ENCODE results near the gene KRT5. TPM values are rescaled to one million over a fixed set of nuclear protein-coding genes. Genes with fewer than 3 reads are reported as not detected.

KRT5 gene
- total RNA-seq, 5 donors from 2014 or later (not counting 1 experiment from before 2014, with no cell fraction given) = not detected

DNA sequence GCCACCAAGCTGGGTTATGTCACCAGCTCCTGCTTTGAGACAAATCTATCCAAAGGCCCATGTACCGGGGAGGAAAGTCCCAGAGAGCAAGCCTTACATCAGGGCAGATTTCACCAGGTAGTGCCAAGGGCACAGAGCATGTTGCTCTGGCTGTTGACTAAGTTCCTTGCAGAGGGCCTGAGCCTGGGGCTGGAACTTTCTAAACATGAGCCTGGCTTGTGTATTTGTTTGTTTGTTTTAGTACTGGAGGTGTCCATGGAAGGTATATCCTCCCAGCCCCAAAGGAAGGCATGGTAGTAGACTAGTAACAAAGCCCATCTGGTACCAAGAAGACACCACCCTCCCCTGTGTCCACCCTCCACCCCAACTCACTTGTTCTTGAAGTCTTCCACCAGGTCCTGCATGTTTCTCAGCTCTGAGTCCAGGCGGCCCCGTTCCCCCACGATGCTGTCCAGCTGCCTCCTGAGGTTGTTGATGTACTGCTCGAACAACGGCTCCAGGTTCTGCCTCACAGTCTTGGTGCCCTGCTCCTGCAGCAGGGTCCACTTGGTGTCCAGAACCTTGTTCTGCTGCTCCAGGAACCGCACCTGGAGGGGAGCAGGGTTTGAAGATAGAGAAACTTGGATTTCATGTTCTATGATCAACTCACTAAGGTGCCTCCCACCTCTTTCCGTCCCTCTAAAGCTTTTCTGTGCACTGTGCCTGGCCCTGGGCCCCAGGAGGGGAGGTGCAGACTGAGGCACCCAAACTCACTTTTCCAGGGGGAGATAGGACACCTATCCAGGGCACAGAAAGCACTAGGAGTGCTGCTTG, 1.4 kb downstream of the KRT5 start:
- WGBS (ENCODE audit: insufficient coverage) = 83% methylated on average over 5 of the region's 8 CpGs
- ChIA-PET POLR2A (no interaction called here), CTCF (no interaction called here)
- H3K4me3 Mint-ChIP-seq = no peak overlapping the region
- ATAC-seq (replicated peaks in 1 of 4) (no peak), DNase-seq (no peak)
- no peak overlapping the region for H3K4me3 ChIP-seq (ENCODE audit: control insufficient read depth in 1 of 2, extremely low read depth in 1 of 2, low read length in 1 of 2)
- no peaks in the 10 kb centered on the region for H3K4me1 ChIP-seq (ENCODE audit: control insufficient read depth in 1 of 2, extremely low read depth in 1 of 2, insufficient read depth in 2 of 2, low read length in 2 of 2)
- no peaks in the 10 kb centered on the region for H3K9me3 Mint-ChIP-seq
- H3K27ac ChIP-seq (ENCODE audit: low read length) = no peak overlapping the region
- H3K27me3 ChIP-seq (replicated peaks in 1 of 2; ENCODE audit: control insufficient read depth in 2 of 2, extremely low read depth in 1 of 2, insufficient read depth in 2 of 2, low read length in 1 of 2) = peaks cover 0 to 26% of the 10 kb centered on the region in 2 experiments
- H3K4me1 Mint-ChIP-seq = no peaks in the 10 kb centered on the region
- H3K9me3 ChIP-seq = no peaks in the 10 kb centered on the region
- H3K36me3 Mint-ChIP-seq = no peaks in the 10 kb centered on the region
- no peaks in the 10 kb centered on the region for H3K36me3 ChIP-seq (ENCODE audit: control insufficient read depth in 2 of 2, extremely low read depth in 1 of 2, insufficient read depth in 1 of 2, low read length in 1 of 2)
- peaks cover 6 to 9% of the 10 kb centered on the region in 2 donors for H3K27me3 Mint-ChIP-seq
- no peak overlapping the region for H3K27ac Mint-ChIP-seq

DNA sequence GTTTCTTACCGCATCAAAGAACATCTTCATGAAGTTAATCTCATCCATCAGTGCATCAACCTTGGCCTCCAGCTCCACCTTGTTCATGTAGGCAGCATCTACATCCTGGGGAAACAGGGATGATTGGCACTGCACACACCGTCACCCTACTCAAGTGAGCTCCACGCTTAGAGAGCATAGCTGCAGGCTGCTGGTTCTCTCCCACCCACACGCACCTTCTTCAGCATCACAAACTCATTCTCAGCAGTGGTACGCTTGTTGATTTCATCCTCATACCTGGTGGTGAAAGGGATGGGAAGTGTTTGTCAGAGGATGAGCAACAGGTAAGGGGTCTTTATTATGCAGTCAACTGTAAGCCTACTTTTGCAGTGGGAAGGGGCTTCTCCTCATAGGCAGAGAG, 2.3 kb downstream of the KRT5 start:
- H3K36me3 Mint-ChIP-seq = no peaks in the 10 kb centered on the region
- no peaks in the 10 kb centered on the region for H3K9me3 ChIP-seq
- H3K4me3 Mint-ChIP-seq = no peak overlapping the region
- H3K27me3 ChIP-seq (replicated peaks in 1 of 2; ENCODE audit: control insufficient read depth in 2 of 2, extremely low read depth in 1 of 2, insufficient read depth in 2 of 2, low read length in 1 of 2) = peaks cover 0 to 23% of the 10 kb centered on the region in 2 experiments
- POLR2A ChIA-PET = no interaction called here
- DNase-seq = no peak
- WGBS (ENCODE audit: insufficient coverage) = 94% methylated on average over 2 of the region's 5 CpGs
- H3K27ac ChIP-seq (ENCODE audit: low read length) = no peak overlapping the region
- no peaks in the 10 kb centered on the region for H3K9me3 Mint-ChIP-seq
- H3K4me3 ChIP-seq (ENCODE audit: control insufficient read depth in 1 of 2, extremely low read depth in 1 of 2, low read length in 1 of 2) = no peak overlapping the region
- H3K4me1 Mint-ChIP-seq = no peaks in the 10 kb centered on the region
- no peaks in the 10 kb centered on the region for H3K36me3 ChIP-seq (ENCODE audit: control insufficient read depth in 2 of 2, extremely low read depth in 1 of 2, insufficient read depth in 1 of 2, low read length in 1 of 2)
- no peaks in the 10 kb centered on the region for H3K4me1 ChIP-seq (ENCODE audit: control insufficient read depth in 1 of 2, extremely low read depth in 1 of 2, insufficient read depth in 2 of 2, low read length in 2 of 2)
- peaks cover 4 to 9% of the 10 kb centered on the region in 2 donors for H3K27me3 Mint-ChIP-seq
- no peak overlapping the region for H3K27ac Mint-ChIP-seq
- CTCF ChIA-PET = no interaction called here
- no peak for ATAC-seq (replicated peaks in 1 of 4)

DNA sequence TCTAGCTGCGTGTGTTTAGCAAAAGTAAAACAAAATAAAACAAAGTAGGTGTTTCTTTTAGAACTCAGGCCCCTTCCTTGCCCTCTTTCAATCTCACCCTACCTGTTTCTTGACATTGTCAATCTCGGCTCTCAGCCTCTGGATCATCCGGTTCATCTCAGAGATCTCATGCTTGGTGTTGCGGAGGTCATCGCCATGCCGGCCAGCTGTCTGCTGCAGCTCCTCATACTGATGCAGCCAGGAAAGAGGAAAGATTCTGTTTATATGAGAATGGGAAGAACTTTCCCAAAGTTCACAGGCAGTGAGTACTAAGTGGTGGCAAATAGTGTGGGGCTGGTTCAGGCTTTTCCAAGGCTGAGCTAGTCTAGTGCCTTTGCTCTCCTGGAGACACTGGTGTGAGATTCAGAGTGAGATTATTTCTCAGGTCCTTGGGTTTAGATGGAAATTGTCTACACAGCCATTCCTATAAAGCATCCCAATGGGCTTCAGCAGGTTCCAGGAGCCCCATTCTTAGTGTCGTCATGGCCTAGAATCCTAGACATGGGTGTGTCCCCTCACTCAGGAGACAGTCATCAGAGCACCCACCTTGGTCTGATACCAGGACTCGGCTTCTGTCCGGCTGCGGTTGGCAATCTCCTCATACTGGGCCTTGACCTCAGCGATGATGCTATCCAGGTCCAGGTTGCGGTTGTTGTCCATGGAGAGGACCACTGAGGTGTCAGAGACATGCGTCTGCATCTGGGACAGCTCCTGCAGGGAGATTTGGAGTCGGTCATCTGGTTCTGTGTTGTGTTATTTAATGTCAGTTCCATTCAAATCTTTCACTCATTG, 3.0 kb downstream of the KRT5 start:
- no peaks in the 10 kb centered on the region for H3K36me3 Mint-ChIP-seq
- H3K27me3 Mint-ChIP-seq = peaks cover 4 to 8% of the 10 kb centered on the region in 2 donors
- no peaks in the 10 kb centered on the region for H3K9me3 Mint-ChIP-seq
- no peak overlapping the region for H3K27ac Mint-ChIP-seq
- no peaks in the 10 kb centered on the region for H3K9me3 ChIP-seq
- H3K27me3 ChIP-seq (replicated peaks in 1 of 2; ENCODE audit: control insufficient read depth in 2 of 2, extremely low read depth in 1 of 2, insufficient read depth in 2 of 2, low read length in 1 of 2) = peaks cover 3 to 22% of the 10 kb centered on the region in 2 experiments
- no peak for DNase-seq
- ATAC-seq (replicated peaks in 1 of 4) = no peak
- ChIA-PET CTCF (no interaction called here), POLR2A (no interaction called here)
- 88% methylated on average over 11 of the region's 14 CpGs for WGBS (ENCODE audit: insufficient coverage)
- H3K4me1 Mint-ChIP-seq = no peaks in the 10 kb centered on the region
- H3K27ac ChIP-seq (ENCODE audit: low read length) = no peak overlapping the region
- H3K4me1 ChIP-seq (ENCODE audit: control insufficient read depth in 1 of 2, extremely low read depth in 1 of 2, insufficient read depth in 2 of 2, low read length in 2 of 2) = no peaks in the 10 kb centered on the region
- H3K4me3 ChIP-seq (ENCODE audit: control insufficient read depth in 1 of 2, extremely low read depth in 1 of 2, low read length in 1 of 2) = no peak overlapping the region
- H3K36me3 ChIP-seq (ENCODE audit: control insufficient read depth in 2 of 2, extremely low read depth in 1 of 2, insufficient read depth in 1 of 2, low read length in 1 of 2) = no peaks in the 10 kb centered on the region
- H3K4me3 Mint-ChIP-seq = no peak overlapping the region

DNA sequence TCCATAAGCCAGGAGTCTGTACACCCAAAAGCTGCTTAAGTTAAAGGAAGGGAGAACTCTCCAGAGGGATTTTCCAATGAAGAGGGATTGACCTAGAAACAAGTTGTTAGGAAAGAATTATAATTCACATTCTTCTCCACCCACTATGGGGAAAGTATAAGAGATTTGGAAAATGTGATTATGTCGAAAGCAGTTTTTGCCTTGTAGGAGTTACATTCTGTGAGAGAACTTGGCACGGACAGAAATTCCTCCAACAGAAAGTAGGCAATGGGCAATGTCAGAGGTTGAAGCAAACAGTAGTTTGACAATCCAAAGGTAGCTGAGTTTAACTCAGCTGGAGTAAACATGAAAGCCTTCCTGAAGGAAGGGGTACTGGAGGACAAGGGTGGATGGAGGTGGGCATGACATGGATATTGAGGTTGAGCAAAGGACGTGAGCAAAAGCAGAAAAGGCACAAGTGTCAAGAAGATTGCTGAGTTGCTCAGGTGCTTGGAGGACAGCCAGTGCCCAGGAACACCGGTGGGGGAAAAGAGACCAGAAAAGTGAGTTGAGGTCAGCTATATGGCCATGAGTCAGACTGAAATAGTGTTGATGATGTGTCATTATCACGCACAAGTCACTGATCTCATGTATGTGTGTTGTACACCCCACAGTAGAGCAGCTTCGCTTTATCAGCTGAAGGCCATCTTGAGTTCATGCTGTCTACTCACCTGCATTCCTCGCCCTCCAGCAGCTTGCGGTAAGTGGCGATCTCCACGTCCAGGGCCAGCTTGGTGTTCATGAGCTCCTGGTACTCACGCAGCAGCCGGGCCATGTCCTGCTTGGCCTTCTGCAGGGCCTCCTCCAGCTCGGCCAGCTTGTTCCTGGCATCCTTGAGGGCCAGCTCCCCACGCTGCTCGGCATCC, 4.0 kb downstream of the KRT5 start:
- Mint-ChIP-seq H3K27me3 (peaks cover 5 to 6% of the 10 kb centered on the region in 2 donors), H3K4me1 (no peaks in the 10 kb centered on the region), H3K4me3 (no peak overlapping the region), H3K27ac (no peak overlapping the region), H3K9me3 (peaks cover 0 to 4% (median 3%) of the 10 kb centered on the region in 3 donors), H3K36me3 (no peaks in the 10 kb centered on the region)
- ChIA-PET CTCF (no interaction called here), POLR2A (no interaction called here)
- Histone ChIP-seq H3K4me1 (ENCODE audit: control insufficient read depth in 1 of 2, extremely low read depth in 1 of 2, insufficient read depth in 2 of 2, low read length in 2 of 2) (no peaks in the 10 kb centered on the region), H3K9me3 (no peaks in the 10 kb centered on the region), H3K27me3 (replicated peaks in 1 of 2; ENCODE audit: control insufficient read depth in 2 of 2, extremely low read depth in 1 of 2, insufficient read depth in 2 of 2, low read length in 1 of 2) (peaks cover 3 to 23% of the 10 kb centered on the region in 2 experiments), H3K36me3 (ENCODE audit: control insufficient read depth in 2 of 2, extremely low read depth in 1 of 2, insufficient read depth in 1 of 2, low read length in 1 of 2) (no peaks in the 10 kb centered on the region), H3K27ac (ENCODE audit: low read length) (no peak overlapping the region), H3K4me3 (ENCODE audit: control insufficient read depth in 1 of 2, extremely low read depth in 1 of 2, low read length in 1 of 2) (no peak overlapping the region)
- no peak for DNase-seq
- no peak for ATAC-seq (replicated peaks in 1 of 4)
- whole genome bisulfite sequencing (ENCODE audit: insufficient coverage) = 87% methylated on average over 12 of the region's 15 CpGs

DNA sequence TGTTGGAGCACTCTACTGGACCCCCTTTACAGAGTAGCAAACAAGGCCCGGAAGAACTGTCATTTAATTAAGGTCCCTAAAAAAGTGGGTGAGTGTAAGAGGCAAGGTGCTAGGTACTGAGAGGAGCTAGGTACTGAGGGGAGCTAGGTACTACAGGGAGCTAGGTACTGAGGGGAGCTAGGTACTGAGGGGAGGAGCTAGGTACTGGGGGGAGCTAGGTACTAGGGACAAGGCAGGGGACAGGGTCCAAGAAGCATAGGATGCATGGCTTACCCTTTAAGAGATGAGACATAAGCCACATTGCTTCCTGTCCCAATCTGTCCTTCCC, 4.9 kb downstream of the KRT5 start:
- Histone ChIP-seq H3K27me3 (replicated peaks in 1 of 2; ENCODE audit: control insufficient read depth in 2 of 2, extremely low read depth in 1 of 2, insufficient read depth in 2 of 2, low read length in 1 of 2) (peaks cover 3 to 22% of the 10 kb centered on the region in 2 experiments), H3K27ac (ENCODE audit: low read length) (no peak overlapping the region), H3K4me1 (ENCODE audit: control insufficient read depth in 1 of 2, extremely low read depth in 1 of 2, insufficient read depth in 2 of 2, low read length in 2 of 2) (no peaks in the 10 kb centered on the region), H3K4me3 (ENCODE audit: control insufficient read depth in 1 of 2, extremely low read depth in 1 of 2, low read length in 1 of 2) (no peak overlapping the region), H3K9me3 (no peaks in the 10 kb centered on the region), H3K36me3 (ENCODE audit: control insufficient read depth in 2 of 2, extremely low read depth in 1 of 2, insufficient read depth in 1 of 2, low read length in 1 of 2) (no peaks in the 10 kb centered on the region)
- Mint-ChIP-seq H3K36me3 (no peaks in the 10 kb centered on the region), H3K27ac (no peak overlapping the region), H3K4me1 (no peaks in the 10 kb centered on the region), H3K4me3 (no peak overlapping the region), H3K27me3 (peaks cover 6 to 8% of the 10 kb centered on the region in 2 donors), H3K9me3 (peaks cover 0 to 7% (median 6%) of the 10 kb centered on the region in 3 donors)
- ChIA-PET POLR2A (no interaction called here), CTCF (no interaction called here)
- WGBS (ENCODE audit: insufficient coverage) = 100% methylated on average over 1 of the region's 1 CpG
- ATAC-seq (replicated peaks in 1 of 4) = no peak
- DNase-seq = no peak

All from T-cell (primary cell).